NCI-H1930 (cell line): ENCODE results near the gene RRP36.

Source experiments
- DNase-seq, 2 experiments: peaks; one replicate each; lab custom pipeline; 2025; lab: John Stamatoyannopoulos, UW

Gene RRP36

DNA sequence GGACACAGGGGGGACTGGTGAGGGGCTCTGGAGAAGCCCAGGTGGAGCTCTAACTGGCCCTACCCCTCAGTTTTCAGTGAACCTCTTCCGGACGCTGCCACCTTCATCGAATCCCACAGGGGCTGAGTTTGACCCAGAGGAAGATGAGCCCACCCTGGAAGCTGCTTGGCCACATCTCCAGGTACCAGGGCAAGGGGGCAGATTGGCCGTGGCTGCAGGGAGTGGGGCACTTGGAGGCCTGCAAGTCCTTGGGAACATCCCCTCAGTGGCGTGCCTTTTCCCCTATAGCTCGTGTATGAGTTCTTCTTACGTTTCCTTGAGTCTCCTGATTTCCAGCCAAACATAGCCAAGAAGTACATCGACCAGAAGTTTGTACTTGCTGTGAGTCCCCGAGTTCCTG, 14.3 kb upstream of the RRP36 start:
- no peak for DNase-seq

DNA sequence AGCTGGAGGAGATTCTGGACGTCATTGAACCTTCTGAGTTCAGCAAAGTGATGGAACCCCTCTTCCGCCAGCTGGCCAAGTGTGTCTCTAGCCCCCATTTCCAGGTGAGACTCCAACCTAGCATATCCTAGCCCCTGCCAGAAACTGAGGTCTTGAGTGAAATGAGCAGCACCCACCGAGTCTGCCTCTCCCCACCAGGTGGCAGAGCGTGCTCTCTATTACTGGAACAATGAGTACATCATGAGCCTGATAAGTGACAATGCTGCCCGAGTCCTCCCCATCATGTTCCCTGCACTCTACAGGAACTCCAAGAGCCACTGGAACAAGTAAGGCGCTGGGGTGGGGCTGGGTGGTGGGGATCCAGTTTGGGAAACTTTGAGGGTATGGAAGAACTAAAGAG, 12.3 kb upstream of the RRP36 start:
- DNase-seq: peak; percentile 12 to 50

DNA sequence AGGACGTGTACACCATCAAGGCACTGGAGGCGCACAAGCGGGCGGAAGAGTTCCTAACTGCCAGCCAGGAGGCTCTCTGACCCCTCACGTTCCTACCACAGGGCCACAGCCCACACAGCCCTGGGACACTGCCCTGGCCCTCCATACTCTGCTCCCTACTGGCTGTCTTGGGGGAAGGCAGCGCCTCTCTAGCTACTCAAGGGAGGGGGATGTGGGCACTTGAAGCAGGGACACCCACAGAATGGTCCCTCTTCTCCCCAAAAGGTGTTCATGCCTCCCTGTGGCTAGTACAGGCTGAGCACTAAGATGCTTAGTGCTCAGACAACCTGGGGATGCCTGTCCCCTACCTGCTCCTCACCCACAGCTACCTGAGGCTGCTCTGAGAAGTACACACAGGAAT, 10.2 kb upstream of the RRP36 start:
- DNase-seq: no peak

DNA sequence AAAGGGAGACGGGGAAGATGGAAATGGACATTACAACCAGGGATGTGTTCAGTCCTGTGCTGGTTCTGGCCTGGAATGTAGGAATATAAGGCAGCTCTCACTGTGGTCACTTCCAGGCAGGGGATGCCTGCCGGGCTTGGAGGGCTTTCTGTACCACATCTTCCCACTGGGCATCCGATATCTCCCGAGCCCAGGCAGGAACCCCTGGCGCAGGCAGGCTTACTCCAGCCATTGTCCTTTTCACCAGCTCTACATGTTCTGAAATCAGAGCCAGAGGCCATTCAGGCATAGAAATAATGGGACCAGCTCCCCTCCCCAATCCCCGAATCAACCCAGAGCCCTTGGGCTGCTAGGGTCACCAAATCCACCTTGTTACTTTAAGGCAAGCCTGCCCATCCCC, 9.1 kb upstream of the RRP36 start:
- DNase-seq: no peak

DNA sequence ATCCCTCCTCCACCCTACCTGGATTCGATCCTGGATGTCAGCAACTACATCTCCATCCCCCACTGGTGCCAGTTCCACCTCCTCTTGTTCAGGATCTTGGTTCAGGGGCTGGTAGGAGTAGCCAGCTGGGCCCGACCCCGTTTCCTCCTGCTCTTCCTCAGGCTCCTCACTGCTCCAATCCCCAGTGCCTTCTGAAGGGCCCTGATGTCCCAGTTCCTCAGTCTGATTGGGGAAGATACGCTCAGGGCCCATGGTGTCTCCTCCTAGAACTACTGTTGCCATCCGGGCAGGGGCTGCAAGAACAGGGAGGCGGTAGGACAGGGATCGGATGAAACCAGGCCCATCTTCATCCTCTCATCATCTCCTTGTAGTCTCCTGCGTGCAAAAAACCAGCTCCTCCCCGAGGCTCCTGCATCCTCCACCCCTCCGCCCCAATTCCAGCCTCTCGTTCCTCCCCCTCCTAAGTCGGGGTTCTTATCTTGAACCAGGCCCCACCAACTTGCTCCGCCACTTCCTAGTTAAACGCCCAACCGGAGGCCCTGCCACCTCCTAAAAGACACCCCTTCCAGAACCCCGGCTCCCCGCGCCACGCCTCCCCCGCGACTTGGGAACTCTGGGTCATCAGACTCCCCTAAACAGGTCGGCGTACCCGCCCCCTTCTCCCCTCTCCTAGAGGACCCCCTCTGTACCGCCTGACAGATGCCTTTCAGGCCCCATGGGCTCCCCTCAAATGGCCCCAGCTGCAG, 8.2 kb upstream of the RRP36 start:
- DNase-seq: no peak

DNA sequence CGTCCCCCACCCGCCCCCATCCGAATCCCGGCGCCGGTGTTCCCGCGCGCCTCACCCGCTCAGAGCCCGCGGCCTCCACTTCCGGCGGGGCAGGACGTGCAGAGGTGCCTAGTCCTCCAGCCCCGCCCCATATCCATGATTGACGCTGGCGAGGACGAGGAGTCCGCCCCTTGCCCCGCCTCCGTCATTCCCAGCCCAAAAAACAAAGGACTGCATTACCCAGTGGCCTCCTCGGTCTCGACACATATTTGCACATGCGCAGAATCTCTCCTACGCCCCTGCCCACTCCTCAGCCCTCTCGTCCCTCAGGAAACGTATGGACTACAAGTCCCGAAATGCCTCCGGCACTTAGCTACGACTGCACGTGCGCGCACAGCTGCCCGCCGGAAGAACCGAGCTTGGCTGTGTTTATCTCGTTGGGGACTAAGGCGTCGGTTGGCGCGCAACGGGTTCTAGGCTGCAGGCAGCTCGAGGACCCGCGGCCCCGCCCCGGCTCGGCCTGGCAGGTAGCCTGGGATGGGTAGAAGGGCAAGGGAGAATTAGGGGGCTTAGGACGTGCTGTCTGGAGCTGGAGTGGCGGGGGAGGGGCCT, 7.5 kb upstream of the RRP36 start, which contains the start of the genes KLHDC3 and MEA1:
Gene KLHDC3, plus strand, starts transcription at position 407 of the 591 bp plus-strand sequence. CDS start 2,944 bp downstream, outside the sequence.
Gene MEA1, minus strand, starts transcription at position 104 of the 591 bp plus-strand sequence. CDS start 133 bp downstream, outside the sequence.
- DNase-seq: peak; percentile 99

DNA sequence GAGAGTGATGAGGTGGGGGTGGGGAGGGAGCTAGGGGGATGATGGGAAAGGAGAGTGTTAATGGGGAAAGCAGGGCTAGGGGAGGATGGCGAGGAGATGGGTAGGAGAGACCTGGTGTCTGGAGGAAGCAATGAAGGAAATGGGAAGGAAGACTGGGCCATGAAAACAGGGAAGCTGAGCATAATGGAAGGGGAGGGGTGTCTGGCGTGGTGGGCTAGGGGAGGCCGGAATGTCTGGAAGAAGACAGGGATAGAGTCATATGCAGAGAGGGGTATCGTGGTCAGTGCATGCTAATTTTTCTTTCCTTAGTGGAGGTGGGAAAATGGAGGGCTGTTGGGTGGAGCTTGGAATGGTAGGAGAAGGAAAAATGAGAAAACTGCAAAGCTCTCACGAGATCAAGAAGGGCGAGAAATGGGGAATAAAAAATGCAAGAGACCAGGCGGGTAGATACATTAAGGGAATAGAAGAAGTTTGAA, 7.0 kb upstream of the RRP36 start:
- DNase-seq: no peak

DNA sequence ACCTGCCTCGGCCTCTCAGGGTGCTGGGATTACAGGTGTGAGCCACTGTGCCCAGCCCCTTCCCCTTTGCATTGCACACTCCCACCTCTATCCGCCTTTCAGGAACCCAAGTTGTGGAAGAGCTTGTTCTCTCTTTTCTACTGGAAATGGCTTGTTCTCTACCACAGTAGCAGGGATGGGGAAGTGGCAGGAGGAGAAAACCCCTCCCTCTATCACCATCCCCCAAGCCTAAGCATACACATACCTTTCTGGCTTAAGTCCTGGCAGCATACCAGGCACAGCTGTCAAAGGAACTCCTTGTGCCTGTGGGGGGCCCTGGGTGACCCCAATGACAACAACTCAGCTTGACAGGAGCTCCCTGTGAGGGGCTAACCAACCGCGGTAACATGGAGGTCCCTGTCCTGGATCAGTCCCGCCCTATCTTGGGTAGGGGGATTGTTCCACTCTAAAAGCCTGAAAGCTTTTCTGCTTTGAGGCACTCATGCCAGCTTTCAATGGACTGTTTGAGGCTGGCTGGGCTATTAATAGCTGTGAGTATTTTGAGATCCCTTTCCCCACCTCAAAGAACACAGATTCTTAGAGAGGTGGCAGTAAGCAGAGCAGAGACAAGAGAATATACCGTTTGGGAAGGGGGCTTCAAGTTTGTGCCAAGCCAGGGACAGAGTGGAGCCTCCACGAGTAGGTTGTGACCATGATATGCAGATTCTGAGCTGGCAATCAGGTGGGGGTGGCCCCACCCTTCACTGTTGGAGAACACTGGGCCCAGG, 5.1 kb upstream of the RRP36 start:
- no peak for DNase-seq

DNA sequence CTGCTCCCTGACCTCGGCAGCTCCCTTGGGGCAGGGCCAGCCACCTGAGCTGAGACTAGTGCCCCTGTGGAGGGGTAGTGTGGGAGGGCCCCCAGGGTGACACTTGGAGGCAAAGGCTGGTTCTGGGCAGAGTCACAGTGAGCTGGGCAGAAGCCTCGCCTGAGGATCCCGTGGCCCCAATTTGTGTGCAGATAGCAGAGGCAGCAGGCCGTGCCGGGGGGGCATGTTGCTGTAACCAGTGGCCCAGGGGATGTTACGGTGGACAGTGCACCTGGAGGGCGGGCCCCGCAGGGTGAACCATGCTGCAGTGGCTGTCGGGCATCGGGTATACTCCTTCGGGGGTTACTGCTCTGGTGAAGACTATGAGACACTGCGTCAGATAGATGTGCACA, 4.5 kb upstream of the RRP36 start:
- DNase-seq: no peak

DNA sequence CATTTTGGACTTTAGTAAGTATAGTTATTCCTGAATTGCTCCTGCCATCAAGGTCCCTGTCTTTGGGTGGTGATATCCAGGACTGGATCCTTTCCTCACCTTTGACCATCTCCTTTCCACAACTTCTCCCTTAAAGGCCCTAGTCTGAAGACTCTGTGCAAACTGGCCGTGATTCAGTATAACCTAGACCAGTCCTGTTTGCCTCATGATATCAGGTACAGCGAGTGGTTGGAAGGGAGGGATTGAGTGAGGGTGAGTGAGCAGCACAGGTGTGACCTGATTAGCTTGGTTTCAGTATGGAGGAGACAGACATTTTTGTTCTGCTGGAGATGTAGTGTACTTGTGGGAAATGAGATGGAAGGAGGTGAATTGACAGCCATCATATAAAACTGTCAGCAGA, 2.3 kb upstream of the RRP36 start:
- DNase-seq: no peak

DNA sequence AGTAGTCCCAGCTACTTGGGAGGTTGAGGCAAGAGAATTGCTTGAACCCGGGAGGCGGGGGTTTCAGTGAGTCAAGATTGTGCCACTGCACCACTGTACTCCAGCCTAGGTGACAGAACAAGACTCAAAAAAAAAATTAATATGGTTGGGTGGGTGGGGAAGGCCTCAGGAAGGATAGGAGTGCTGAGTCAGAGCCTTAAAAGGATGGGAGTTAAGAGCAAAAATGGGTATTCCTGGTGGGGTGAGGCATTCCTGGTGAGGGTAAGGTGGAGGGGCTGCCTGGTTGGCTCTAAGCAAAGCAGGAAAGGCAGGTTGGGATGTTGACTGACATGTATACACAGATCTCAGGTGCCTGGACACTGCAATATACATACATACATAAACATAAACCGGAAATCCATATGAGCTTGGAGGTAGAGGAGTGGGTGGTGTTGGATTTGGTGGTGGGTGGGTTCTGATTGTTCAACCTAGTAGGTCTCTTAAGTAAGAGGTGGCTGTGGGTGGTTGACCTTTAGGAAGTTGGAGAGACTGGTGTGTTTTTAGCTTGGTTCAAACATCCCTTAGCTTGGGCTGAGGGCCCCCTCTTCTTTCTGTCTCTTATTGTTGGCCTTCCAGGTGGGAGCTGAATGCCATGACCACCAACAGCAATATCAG, 1.2 kb upstream of the RRP36 start:
- DNase-seq: no peak

DNA sequence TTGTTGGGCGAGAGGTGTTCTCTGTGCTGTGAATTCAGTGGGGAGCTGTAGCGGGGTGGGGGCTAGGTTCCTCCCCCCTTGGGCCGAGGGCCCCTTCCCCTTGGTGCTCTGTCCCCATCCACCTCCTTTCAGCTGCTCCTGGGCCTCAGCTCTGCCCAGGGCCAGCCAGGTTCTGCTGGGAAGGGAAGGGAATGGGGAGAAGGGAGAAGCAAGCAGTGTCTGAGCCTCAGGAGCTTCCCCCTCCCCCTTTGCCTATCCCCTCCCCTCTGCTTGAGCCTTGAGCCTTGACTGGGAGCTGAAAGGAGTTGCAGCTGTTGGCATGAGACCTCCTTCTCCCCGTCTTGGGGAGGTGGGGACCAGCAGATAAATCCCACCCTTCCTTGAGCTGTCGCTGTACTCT, 576 bp upstream of the RRP36 start:
- DNase-seq: no peak

DNA sequence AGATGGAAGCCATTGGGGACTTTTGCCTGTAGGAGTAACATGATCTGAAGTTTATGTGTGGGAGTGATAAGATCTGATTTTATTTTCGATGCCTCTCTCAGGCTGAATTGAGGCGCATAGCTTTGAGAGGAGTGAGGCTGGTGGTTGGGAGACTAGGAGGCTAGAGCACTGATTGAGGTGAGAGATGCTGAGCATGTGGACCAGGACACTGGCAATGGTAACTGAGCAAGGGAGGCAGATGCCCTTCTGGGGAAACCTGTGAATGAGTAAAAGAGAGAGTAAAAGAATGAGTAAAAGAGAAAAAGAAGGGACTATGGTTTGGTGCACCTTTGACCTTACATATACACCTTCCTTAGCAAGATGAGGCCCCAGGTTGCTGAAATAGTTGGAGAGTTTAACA, 3.0 kb downstream of the RRP36 start:
- DNase-seq: no peak

DNA sequence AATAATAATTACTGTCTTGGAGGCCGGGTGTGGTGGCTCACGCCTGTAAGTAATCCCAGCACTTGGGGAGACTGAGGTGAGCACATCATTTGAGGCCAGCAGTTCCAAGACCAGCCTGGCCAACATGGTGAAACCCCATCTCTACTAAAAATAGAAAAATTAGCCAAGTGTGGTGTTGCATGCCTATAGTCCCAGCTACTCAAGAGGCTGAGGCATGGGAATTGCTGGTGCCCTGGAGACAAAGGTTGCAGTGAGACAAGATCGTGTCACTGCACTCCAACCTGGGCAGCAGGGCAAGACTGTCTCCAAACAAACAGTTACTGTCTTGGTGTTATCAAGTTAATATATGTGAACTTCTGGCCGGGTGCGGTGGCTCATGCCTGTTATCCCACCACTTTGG, 4.9 kb downstream of the RRP36 start:
- no peak for DNase-seq

DNA sequence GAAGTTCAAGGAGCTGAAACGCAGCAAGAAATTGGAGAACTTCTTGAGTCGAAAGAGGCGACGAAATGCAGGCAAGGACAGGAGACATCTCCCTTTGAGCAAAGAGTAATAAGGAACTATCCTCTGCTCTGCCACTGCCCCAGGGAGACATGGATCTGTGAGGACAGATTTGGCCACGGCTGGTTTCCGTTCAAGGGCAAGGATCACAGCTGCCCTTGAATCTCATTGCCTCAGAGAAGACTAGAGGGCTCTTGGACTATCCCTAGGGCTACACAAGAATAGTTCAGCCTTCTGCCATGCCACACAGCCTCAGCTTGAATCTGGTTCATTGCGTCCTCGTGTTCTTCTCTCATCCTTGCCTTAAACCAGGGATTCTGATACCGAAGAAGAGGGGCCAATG, 7.7 kb downstream of the RRP36 start:
- DNase-seq: no peak

DNA sequence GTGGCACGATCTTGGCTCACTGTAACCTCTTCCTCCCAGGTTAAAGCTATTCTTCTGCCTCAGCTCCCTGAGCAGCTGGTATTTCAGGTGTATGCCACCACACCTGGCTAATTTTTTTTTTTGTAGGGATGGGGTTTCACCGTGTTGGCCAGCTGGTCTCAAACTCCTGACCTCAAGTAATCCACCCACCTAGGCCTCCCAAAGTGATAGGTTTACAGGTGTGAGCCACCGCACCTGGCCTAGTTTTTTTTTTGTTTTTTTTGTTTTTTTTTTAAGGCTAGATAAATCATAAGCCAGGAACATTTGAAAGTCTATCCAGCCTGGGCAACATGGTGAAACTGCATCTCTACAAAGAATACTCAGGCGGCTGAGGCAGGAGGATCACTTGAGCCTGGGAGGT, 10.9 kb downstream of the RRP36 start:
- no peak for DNase-seq

DNA sequence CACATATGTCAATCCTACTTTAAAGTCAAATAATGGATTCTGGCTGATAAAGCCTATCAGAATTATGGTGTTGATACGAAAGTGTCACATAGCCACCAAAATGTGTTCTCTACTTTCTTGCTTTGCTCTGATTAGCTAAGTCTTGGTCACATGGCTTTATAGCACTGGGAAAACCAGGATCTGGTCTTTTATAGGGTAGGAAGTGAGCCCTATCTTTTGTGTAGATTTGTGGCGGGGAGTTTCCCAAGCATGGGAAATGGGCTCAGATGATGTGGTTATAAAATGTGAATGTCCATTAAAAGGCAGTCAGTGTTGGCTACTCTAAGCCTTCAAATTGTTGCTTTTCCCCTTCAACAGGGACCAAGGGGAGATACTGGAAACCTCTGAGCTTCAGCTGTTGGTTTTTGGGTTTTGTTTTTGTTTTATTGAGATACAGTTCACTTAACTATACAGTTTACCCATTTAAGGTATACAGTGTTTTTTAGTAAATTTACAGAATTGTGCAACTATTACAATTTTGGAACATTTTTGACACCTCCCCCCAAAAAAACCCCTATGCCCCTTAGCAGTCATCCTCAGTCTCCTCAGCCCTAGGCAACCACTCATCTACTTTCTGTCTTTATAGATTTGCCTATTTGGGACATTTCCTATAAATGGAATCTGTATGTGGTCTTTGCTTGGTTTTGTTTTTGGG, 12.2 kb downstream of the RRP36 start:
- DNase-seq: no peak

DNA sequence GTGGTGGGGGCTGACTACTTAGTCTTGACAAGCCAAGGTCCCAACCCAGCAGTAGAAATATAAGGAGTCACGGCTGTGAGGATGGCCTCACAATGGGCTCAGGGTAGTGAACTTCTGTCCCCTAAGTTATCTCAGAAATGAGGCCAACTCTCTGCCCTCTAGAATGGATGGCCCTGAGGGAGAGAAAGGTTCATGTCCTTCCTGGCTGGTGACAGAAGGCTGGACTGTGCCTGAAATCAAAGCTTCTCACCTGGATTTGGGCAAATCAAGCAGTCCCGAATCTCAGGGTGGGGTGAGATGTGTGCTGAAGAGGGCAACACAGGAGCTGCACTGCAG, 12.7 kb downstream of the RRP36 start:
- no peak for DNase-seq

DNA sequence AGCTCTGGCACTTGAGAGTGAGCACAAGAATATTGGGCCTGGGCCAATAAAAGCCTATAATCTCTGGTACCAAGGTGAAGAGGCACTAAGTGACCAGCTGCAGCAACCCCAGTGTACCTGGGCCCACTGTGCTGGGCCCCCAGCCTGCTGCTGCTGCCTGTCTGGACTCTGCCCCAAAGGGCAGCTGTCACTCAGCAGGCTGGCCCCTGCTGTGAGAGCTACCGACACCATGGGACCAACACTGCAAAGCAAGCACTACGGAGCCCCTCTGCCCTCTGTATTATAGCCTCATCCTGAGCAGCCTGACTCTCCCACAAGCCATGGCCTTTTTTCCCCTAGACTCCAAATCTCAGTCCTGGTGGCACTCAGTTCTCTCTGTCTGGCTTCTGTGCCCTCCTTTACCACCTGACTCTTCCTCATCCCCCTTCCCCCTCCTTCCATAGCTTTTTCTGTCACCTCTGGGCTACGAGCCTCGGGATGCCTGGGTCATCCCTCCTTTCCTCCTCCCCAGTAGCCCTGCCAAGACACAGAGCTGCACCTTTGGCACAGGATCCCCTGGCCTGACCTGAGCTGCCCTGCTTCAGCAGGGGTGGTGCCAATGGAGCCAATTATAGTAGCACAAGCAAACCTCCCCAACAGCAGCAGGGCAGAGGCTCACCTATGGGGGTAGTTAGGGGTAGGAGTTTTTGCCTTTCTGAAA, 14.2 kb downstream of the RRP36 start:
- DNase-seq: no peak

DNA sequence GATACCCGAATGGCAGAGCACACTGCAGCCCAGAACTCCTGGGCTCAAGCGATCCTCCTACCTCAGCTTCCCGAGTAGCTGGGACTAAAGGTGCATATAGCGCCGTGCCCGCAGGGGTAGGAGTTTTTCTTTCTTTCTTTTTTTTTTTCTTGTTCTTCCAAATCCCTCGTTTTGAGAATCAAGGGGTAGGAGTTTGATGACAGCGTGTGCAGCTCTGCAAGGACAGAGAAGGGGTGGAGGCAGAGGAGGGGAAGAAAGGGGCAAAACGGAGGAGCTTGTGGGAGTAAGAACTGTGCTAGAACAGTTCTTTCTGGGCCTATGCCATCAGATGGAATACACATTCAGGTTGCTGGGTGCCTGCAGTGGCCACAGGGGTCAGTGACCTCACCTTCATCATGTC, 15.3 kb downstream of the RRP36 start:
- no peak for DNase-seq

DNA sequence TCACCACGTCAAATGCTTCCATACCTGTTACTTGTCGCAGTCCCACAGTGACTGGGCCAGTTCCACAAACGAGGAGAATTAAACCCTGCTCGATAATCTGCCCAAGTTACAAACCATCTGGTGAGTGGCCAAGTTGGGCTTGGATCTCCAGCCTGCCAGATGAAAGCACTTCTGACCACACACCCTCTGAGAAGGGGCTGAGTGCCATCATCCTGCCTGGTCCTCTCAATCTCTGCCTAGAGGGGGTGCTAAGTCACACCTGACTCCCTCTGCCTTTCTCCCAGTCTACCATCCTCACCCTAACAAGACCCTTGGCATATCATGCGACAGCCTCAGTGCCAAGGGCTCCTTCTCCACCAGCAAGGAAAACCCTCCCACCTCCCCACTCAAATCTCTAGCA, 15.8 kb downstream of the RRP36 start:
- no peak for DNase-seq
